ENCODE measurements around the gene VAV1. TPM values are rescaled to one million over a fixed set of nuclear protein-coding genes. Genes with fewer than 3 reads are reported as not detected.
"Not testable (repeated sequence)": the region's sequence is repeated elsewhere in the genome, so short reads cannot be mapped to it uniquely, and the experiment has no call there.

The VAV1 gene
- polyA plus RNA-seq, 2 of the 4 experiments (the other 2 are of a cell fraction) = 5.6 to 7.5 TPM

DNA sequence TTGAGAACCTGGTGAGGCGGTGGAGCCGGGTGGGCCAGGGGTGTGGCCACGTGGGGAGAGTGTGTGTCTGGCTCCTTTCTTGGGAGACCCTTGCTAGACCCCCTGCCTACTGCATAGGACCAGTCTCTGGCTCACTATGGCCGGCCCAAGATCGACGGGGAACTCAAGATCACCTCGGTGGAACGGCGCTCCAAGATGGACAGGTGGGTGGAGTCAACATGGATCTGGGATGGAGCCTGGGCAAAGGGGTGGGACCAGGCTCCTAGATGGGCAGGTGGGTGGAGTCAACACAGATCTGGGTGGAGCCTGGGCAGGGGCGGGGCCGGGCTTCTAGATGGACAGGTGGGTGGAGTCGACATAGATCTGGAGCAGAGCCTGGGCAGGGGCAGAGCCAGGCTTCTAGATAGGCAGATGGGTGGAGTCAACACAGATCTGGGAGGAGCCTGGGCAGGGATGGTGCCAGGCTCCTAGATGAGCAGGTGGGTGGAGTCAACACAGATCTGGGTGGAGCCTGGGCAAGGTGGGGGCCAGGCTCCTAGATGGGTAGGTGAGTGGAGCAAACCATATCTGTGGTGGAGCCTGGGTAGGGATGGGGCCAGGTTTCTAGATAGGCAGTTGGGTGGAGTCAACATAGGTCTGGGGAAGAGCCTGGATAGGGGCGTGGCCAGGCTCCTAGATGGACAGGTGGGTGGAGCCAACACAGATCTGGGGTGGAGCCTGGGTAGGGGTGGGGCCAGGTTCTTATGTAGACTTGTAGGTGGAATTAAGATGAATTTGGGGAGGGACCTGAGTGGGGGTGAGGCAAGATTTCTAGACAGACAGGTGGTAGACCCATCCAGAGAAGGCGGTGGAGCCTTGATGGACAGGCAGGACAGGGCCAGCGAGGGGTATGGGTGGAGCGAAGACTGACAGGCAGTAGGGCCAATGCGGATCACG, 56.5 kb downstream of the VAV1 start:
- ChIA-PET POLR2A (interaction anchor here (0.6 to 1.9 kb wide), 3 partner anchors 28 to 183 kb away, joined by 4 to 19 read pairs (median 7); no protein-coding TSS in a partner anchor), CTCF (interaction anchor here (1.5 to 2.2 kb wide), 3 partner anchors 20 to 90 kb away, joined by 6 to 11 read pairs (median 7); no protein-coding TSS in a partner anchor)
- ATAC-seq = peak; percentile 88 to 92
- TF ChIP-seq BHLHE40 (IDR thresholded peaks at IDR 0.05; ENCODE audit: low read depth, low read length) (no peak), POLR2A (IDR thresholded peaks at IDR 0.05; ENCODE audit: low read length) (peak; percentile 4; the same call in 1 of the 2 replicates)
- TF ChIP-seq, protein P1, sequence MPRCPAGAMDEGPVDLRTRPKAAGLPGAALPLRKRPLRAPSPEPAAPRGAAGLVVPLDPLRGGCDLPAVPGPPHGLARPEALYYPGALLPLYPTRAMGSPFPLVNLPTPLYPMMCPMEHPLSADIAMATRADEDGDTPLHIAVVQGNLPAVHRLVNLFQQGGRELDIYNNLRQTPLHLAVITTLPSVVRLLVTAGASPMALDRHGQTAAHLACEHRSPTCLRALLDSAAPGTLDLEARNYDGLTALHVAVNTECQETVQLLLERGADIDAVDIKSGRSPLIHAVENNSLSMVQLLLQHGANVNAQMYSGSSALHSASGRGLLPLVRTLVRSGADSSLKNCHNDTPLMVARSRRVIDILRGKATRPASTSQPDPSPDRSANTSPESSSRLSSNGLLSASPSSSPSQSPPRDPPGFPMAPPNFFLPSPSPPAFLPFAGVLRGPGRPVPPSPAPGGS (IDR thresholded peaks at IDR 0.05) = 0 out of 3 replicates have a peak, but pooled peaks have one; percentile 12
- TF ChIP-seq, protein P2, sequence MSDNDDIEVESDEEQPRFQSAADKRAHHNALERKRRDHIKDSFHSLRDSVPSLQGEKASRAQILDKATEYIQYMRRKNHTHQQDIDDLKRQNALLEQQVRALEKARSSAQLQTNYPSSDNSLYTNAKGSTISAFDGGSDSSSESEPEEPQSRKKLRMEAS (IDR thresholded peaks at IDR 0.05) = peak; percentile 17
- peak overlapping the region; percentile 93 for H3K4me2 ChIP-seq
- WGBS (ENCODE audit: missing lambda C conversion rate) = 27% methylated on average over 18 of the region's 18 CpGs
- FAIRE-seq = no peak
- H3K4me1 ChIP-seq = peaks cover 7% of the 10 kb centered on the region; the same call in 2 of the 3 replicates
- peak overlapping the region; percentile 83 to 87 for H3K27ac ChIP-seq
- peak; percentile 78 to 95 for DNase-seq (ENCODE audit: low read depth in 1 of 2, low spot score in 1 of 2)
- H3K4me3 ChIP-seq = peak overlapping the region; percentile 63
- H3K9me3 ChIP-seq = no peaks in the 10 kb centered on the region

DNA sequence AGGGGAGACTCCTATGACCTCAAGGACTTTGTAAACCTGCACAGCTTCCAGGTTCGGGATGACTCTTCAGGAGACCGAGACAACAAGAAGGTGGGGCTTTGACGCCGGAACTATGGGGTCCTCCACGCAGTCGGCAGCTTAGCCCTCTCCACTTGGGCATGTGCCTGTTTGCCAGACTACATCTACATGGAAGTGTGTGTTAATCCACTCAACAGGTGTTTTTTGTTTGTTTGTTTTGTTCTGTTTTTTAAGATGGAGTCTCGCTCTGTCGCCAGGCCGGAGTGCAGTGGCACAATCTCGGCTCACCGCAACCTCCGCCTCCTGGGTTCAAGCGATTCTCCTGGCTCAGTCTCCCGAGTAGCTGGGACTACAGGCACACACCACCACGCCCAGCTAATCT, 57.3 kb downstream of the VAV1 start:
- not testable (repeated sequence) for H3K9me3 ChIP-seq
- CTCF ChIA-PET = interaction anchor here (2.4 kb wide), 1 partner anchor 34 kb away, joined by 10 read pairs; no protein-coding TSS in a partner anchor

DNA sequence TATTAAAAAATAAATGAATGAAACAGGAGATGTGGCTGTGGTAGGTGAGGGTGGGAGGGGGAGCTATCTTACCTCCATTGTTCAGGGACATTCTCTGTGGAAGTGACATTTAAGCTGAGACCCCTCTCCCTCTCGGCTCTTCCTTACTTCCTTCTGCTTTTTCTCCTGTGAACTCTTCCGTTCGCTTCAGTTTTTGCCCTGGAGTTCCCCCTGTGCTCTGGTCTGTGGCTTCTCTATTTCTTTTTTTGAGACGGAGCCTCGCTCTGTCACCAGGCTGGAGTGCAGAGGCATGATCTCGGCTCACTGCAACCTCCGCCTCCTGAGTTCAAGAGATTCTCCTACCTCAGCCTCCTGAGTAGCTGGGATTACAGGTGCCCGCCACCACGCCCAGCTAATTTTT, 58.6 kb downstream of the VAV1 start:
- H3K4me1 ChIP-seq; H3K4me3 ChIP-seq; H3K27ac ChIP-seq; H3K4me2 ChIP-seq; DNase-seq (ENCODE audit: low read depth in 1 of 2, low spot score in 1 of 2); ATAC-seq; H3K9me3 ChIP-seq; FAIRE-seq: not testable (repeated sequence)
- POLR2A ChIA-PET = interaction anchor here (1.1 kb wide), 1 partner anchor 28 kb away, joined by 3 read pairs; no protein-coding TSS in a partner anchor
- WGBS (ENCODE audit: missing lambda C conversion rate) = 92% methylated on average over 9 of the region's 9 CpGs
- CTCF ChIA-PET = interaction anchor here (1.2 to 2.4 kb wide), 3 partner anchors 32 to 94 kb away, joined by 3 to 10 read pairs (median 4); no protein-coding TSS in a partner anchor

More for the DNA sequence above, 57.3 kb downstream of the VAV1 start:
- H3K4me1 ChIP-seq; H3K27ac ChIP-seq; H3K4me3 ChIP-seq; POLR2A ChIA-PET; ATAC-seq; DNase-seq (ENCODE audit: low read depth in 1 of 2, low spot score in 1 of 2); H3K4me2 ChIP-seq; FAIRE-seq: not testable (repeated sequence)
- 91% methylated on average over 12 of the region's 15 CpGs for WGBS (ENCODE audit: missing lambda C conversion rate)

DNA sequence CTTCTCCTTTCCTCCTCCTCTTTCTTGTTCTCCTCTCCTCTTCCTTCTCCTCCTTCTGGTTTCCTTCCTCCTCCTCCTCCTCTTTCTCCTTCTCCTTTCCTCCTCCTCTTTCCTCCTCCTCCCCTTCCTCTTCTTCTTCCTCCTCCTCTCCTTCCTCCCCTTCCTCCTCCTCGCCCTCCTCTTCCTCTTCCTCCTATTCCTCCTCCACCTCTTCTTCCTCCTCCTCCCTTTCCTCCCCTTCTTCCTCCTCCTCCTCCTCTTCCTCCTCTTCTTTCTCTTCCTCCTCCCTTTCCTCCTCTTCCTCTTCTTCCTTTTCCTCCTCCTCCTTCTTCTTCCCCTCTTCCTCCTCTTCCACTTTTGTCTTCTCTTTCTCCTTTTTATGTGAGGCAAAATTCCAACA, 59.9 kb downstream of the VAV1 start:
- ChIA-PET CTCF (interaction anchor here (1.2 kb wide), 1 partner anchor 94 kb away, joined by 4 read pairs; no protein-coding TSS in a partner anchor), POLR2A (no interaction called here)
- FAIRE-seq (no peak), ATAC-seq (no peak), DNase-seq (ENCODE audit: low read depth in 1 of 2, low spot score in 1 of 2) (no peak)
- H3K4me2 ChIP-seq = no peak overlapping the region
- H3K27ac ChIP-seq = no peak overlapping the region
- no peaks in the 10 kb centered on the region for H3K9me3 ChIP-seq
- H3K4me3 ChIP-seq = no peak overlapping the region
- peaks cover 7% of the 10 kb centered on the region; the same call in 2 of the 3 replicates for H3K4me1 ChIP-seq
- WGBS (ENCODE audit: missing lambda C conversion rate) = no CpG with 5 or more reads among the region's 1 CpG
- TF ChIP-seq EHF (CRISPR knock-in tag; IDR thresholded peaks at IDR 0.05) = no peak
- TF ChIP-seq KDM1A (IDR thresholded peaks at IDR 0.05; ENCODE audit: low read depth) = no peak
- no peak for TF ChIP-seq HOXB13 (CRISPR knock-in tag; IDR thresholded peaks at IDR 0.05; ENCODE audit: low read depth)
- no peak for TF ChIP-seq KDM5A (IDR thresholded peaks at IDR 0.05)
- TF ChIP-seq CHD4 (IDR thresholded peaks at IDR 0.05; ENCODE audit: borderline replicate concordance) = no peak
- no peak for TF ChIP-seq POLR2A (IDR thresholded peaks at IDR 0.05; ENCODE audit: low read length)
- TF ChIP-seq, protein P3, sequence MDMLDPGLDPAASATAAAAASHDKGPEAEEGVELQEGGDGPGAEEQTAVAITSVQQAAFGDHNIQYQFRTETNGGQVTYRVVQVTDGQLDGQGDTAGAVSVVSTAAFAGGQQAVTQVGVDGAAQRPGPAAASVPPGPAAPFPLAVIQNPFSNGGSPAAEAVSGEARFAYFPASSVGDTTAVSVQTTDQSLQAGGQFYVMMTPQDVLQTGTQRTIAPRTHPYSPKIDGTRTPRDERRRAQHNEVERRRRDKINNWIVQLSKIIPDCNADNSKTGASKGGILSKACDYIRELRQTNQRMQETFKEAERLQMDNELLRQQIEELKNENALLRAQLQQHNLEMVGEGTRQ (IDR thresholded peaks at IDR 0.05) = no peak
- no peak for TF ChIP-seq ZNF302 (CRISPR knock-in tag; IDR thresholded peaks at IDR 0.05)
- TF ChIP-seq, protein P4, sequence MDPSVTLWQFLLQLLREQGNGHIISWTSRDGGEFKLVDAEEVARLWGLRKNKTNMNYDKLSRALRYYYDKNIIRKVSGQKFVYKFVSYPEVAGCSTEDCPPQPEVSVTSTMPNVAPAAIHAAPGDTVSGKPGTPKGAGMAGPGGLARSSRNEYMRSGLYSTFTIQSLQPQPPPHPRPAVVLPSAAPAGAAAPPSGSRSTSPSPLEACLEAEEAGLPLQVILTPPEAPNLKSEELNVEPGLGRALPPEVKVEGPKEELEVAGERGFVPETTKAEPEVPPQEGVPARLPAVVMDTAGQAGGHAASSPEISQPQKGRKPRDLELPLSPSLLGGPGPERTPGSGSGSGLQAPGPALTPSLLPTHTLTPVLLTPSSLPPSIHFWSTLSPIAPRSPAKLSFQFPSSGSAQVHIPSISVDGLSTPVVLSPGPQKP (IDR thresholded peaks at IDR 0.05; ENCODE audit: low read depth, low read length) = no peak
- TF ChIP-seq RFX5 (IDR thresholded peaks at IDR 0.05) = no peak
- no peak for TF ChIP-seq BHLHE40 (IDR thresholded peaks at IDR 0.05; ENCODE audit: low read depth, low read length)
- TF ChIP-seq RNF2 (IDR thresholded peaks at IDR 0.05; ENCODE audit: borderline replicate concordance, low read depth) = no peak
- TF ChIP-seq, protein P5, sequence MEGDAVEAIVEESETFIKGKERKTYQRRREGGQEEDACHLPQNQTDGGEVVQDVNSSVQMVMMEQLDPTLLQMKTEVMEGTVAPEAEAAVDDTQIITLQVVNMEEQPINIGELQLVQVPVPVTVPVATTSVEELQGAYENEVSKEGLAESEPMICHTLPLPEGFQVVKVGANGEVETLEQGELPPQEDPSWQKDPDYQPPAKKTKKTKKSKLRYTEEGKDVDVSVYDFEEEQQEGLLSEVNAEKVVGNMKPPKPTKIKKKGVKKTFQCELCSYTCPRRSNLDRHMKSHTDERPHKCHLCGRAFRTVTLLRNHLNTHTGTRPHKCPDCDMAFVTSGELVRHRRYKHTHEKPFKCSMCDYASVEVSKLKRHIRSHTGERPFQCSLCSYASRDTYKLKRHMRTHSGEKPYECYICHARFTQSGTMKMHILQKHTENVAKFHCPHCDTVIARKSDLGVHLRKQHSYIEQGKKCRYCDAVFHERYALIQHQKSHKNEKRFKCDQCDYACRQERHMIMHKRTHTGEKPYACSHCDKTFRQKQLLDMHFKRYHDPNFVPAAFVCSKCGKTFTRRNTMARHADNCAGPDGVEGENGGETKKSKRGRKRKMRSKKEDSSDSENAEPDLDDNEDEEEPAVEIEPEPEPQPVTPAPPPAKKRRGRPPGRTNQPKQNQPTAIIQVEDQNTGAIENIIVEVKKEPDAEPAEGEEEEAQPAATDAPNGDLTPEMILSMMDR (IDR thresholded peaks at IDR 0.05) = no peak
- TF ChIP-seq, protein P6, sequence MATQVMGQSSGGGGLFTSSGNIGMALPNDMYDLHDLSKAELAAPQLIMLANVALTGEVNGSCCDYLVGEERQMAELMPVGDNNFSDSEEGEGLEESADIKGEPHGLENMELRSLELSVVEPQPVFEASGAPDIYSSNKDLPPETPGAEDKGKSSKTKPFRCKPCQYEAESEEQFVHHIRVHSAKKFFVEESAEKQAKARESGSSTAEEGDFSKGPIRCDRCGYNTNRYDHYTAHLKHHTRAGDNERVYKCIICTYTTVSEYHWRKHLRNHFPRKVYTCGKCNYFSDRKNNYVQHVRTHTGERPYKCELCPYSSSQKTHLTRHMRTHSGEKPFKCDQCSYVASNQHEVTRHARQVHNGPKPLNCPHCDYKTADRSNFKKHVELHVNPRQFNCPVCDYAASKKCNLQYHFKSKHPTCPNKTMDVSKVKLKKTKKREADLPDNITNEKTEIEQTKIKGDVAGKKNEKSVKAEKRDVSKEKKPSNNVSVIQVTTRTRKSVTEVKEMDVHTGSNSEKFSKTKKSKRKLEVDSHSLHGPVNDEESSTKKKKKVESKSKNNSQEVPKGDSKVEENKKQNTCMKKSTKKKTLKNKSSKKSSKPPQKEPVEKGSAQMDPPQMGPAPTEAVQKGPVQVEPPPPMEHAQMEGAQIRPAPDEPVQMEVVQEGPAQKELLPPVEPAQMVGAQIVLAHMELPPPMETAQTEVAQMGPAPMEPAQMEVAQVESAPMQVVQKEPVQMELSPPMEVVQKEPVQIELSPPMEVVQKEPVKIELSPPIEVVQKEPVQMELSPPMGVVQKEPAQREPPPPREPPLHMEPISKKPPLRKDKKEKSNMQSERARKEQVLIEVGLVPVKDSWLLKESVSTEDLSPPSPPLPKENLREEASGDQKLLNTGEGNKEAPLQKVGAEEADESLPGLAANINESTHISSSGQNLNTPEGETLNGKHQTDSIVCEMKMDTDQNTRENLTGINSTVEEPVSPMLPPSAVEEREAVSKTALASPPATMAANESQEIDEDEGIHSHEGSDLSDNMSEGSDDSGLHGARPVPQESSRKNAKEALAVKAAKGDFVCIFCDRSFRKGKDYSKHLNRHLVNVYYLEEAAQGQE (IDR thresholded peaks at IDR 0.05) = no peak
- no peak for TF ChIP-seq RAD21 (conservative IDR thresholded peaks at IDR 0.05 in 1 of 2, IDR thresholded peaks at IDR 0.05 in 1 of 2)

All from A549 (cell line).